EH (cell line): ENCODE measurements around the gene NKTR.

Experiments
- DNase-seq: peaks from one replicate; pipeline ENCODE4 v3.0.0-alpha.2; 2015; ENCODE audit warnings: low read depth

The NKTR gene

DNA sequence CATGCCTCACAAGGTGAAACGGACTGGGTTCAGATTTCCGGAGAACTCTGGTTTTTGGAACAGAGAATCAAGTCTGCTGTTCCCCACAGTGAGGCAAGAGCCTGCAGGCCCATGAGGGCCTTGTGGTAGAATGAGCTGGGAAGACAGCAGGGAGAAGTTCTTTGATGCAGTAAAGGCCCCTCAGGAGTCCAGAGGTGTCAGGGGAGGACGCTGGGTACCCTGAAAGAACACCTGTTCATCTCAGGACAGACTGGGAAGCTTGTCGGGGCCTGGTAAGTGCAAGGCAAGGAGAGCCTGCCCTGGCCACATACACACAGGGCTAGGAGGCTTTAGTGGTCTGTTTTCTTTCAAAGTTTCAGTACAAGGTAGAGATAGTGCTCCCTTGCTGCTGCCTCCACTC, 49.3 kb downstream of the NKTR start:
- DNase-seq = no peak

DNA sequence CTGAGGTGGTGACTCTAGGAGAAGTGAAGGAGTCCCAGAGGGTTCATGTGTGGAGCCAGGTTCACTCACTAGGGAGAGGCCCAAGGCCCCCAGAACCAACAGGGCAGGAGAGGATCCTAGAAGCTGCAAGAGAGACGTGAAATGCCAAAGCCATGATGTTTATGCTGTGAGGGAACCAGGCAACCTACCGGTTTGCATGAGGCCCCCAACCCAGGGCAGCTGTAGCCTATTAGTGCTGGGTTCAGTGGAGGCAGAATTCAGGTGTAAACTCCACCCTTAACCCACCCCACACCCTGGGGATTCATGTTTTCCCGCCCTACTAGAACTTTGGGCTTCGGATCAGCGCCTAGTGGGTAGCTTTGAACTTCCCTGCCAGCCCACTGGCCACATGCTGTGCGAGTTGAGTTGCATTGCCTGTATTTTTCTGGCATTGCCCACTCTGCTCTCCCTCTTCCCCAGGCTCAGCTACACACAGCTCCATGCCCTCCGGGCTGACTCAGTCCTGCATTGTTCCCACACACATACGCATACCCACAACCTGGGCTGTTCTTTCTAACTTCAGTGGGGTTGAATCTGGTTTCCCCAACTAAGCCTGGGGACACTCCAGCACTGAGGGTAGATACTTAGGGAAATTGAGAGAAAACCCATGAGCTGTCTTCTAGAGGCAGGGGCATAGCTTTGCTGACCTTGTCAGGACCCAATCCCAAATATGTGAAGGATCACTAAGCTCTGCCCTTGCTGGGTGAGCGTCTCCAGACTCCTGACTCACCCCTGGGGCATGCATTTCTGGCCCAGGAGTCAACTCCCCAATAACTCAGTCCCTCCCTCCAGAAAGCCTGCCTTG, 51.0 kb downstream of the NKTR start:
- peak; percentile 88 for DNase-seq

DNA sequence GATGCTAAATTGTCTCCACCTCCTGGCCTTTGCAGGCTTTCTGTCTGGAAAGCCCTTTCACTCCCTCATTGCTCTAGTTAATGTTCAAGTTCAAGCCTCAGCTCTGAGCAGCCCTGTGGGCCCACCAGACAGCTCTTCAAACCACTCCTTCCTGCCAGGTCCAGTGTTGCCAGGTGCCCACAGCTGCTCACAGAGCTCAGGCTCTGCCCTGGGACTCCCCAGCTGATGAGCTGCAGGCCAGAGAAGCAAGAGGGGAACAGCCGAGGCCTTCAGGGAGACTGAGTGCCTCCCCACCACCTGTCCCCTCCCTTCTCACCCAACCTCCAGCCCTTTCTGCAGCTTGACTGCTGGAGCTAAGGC, 51.7 kb downstream of the NKTR start:
- no peak for DNase-seq

DNA sequence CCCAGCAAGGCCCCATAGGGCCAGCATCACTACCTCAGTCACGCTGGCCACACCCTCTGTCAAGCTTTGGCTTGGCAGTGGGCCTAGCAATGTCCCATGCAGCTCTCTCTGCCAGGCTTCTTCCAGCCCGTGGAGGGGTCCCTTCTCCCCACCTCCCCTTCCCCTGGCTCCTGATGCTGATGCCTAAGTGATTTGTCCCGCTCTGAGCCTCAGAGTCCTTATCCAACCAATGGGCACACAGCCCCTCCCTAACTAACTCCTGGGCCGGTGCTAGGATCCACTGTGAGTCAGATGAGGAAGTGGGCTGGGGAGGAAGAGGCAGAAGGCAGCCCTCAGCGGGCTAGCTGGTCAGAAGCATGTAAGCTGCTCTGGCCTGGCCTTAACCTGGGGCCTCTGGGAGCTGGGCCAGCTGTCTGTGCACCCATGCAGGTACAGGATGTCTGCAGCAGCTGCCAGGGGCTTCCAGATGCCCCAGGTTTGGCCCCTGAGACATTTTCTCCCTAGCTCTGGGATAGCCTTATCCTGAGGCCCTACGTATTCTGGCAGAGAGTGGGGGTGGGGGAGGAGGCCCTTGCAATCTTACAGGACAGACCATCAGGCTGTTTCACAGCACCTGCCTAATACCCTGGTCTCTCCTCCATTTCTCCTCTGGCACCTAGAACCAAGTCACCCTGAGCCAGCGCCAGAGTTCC, 52.3 kb downstream of the NKTR start:
- peak; percentile 87 for DNase-seq

DNA sequence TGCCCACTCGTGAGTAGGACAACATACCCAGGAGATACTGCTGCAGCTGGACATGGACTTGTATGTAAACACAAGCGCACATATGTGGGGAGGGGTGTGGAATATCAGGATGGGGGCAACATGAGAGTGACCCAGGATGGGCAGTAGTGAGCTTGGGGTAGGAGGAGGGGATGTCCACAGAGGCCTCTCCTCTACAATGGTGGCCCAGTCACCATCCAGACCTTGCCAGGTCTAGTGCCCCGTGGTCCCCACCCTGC, 52.7 kb downstream of the NKTR start:
- no peak for DNase-seq

DNA sequence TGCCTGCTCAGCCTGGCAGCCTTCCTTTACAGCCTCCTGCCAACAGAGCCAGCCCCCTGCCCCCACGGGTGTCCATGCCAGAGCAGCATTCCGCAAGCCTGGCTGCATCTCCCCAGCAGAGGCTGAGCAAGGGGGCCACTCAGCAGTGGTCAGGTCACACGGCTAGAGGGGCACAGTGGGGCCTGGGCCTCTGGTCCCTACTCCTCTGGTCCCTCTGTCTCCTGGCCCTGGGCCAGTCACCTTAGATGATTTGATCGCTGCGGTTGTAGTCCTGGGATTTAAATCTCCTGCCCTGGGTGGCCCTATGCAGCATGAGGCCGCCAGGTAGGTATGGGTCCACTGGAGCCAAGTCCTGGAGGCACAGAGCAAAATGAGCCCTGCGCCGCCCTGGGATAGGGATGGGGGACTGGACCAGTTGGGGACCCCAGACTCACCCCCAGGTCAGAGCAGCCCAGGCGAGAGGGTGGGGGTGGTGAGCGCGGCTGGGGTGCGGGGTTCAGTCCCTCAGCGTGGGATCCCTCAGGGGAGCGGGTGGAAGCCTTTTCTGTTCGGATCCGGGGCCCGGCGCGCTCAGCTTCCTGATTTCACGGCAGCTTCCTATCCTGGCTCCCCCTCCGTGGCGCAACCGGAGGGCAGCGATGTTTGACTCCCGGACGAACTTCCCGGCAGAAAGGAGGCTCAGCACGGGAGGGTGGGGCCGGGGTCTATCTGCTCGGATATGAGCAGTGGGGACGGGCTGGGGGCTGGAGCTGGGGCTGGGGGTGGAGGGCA, 53.3 kb downstream of the NKTR start, which contains the start of gene ZBTB47:
TSS of gene ZBTB47 (plus strand) at position 138 of the 771 bp plus-strand sequence. CDS start 4,659 bp downstream, outside the sequence.
- DNase-seq = peak; percentile 57

DNA sequence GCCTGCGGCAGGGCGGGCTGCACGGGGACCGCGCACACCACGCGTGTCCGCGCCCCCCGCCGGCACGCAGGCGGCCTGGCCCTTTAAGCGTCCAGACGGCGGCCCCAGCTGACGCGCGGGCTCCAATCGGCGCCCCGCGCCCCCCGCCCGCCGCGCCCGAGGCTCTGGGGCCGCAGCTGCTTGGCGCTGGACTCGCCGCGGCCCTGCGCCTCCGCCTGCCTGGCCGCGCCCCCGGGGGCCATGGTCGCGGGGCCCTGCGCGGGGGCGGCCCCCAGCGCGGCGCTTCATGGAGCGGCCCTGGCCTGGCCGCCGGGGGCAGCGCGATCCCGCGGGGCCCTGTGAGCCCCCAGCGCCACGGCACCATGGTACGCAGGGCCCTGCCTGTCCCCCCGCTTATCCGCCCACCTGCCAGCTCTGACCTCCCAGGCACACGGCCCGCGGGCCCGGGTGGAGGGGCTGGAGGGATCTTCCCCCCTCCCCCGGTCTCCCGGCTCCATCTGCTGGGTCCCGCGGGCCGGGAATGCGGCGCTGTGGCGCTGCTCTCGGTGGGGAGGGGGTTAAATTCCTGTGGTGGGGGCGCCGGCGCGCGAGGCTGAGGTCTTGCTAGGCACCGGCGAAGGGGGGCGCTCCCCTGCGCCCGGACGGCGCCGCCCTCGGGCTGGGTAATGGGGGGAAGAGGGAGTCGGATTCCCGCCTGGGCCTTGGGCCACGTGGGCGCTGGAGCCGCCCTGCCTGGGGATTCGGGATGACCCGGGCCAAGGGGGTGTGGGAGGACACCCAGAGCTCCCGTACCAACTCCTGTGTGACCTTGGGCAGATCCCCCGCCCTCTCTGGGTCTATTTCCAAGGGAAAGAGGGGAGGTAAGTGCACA, 54.1 kb downstream of the NKTR start:
- DNase-seq = peak; percentile 64

DNA sequence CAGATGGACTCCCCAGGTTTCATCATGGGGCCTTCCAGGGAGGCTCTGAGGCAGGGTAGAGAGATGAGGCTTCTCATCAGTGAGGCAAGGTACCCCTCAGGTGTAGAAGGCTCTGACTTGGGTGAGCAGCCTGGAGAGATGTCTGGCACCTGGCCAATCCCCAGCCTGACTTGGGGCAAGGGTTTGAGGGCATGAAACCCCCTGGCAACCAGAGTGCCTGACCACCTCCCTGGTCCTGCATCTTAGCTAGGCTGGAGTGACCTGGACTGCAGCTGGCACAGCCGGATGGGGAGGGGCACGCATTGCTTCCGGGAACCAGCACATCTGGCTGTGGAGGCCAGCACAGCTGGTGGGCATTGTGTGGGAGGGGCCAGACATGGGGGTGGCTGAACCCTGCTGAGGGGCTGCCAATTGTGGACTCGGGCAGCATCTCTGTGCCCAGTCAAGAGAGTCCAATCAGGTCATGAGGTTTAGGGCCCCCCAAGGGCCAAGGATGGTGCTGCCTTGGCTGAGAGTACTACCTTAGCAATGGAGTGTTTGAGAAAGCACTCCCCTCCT, 54.9 kb downstream of the NKTR start:
- peak; percentile 17 for DNase-seq

DNA sequence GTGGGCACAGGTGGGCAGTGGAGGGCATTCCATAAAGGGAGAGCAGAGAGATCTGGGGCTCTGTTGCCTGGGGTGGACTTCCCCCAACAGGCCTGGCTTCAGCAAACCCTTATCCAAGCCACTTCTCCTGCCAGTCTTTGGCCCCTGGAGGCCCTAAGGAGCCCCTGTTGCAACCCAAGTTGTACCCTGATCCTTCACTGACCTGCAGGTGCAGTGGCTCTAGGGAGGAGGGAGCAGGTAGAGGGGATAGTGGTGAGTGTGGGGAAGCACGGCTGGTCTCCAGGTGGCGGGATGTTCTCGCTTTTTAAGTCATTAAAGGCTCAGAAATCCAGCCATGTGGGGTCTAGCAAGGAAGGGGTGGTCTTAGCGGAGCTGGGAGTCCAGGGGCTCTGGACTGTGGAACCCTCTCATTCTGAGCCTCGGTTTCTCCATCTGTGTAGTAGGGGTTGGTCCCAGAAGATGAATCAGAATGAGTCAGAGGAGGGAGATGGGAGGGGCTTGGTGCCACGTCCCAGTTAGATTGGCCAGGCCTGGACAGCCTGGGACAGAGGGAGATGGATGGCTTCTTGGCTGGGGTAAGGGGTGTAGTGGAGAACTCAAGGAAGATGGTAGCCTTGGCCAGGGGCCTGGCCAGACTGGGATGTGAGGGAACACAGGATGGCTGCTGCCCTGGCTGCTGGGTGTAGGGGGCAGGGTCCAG, 55.6 kb downstream of the NKTR start:
- DNase-seq = peak; percentile 62

DNA sequence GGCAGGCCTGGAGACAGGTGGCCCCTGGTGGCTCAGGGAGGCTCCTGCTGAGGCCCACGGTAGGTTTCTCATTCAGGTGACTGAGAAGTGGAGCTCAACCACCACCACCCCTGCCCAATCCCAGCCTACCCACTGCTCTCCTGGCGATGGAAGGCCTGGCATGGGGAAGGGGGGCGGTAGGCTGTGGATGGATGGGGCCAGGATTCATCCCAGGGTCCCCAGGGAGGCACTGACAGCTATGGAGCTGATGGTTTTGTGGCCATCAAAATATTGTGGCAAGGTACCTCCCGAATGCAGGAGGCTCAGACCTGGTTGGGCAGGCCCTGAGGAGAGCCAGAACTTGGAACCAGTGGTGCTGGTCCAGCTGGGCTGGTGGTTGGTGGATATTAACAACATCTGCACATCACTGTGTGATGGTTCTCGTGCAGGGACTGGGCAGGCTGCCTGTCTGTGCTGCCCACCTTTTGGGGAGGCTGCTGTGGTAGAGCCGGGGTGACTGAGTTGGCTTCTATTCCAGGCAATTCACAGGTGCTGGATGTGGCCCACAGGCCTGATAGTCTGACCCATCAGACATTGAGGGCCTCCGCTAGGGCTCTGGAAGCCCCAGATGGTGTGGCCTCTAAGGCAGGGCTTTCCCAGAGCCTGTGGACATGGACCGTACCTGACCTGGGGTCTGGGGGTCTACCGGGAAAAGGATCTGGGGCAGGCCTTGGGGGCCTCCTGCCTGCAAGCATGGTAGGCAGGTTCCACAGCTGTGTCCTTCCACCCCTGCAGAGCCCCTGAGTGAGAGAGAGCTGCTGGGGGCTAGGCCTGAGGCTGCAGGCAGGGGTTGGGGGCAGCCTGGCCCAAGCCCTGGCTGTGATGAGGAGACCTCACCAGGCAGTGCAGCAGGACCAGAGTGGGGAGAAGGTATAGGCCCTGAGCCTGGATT, 56.5 kb downstream of the NKTR start:
- no peak for DNase-seq

DNA sequence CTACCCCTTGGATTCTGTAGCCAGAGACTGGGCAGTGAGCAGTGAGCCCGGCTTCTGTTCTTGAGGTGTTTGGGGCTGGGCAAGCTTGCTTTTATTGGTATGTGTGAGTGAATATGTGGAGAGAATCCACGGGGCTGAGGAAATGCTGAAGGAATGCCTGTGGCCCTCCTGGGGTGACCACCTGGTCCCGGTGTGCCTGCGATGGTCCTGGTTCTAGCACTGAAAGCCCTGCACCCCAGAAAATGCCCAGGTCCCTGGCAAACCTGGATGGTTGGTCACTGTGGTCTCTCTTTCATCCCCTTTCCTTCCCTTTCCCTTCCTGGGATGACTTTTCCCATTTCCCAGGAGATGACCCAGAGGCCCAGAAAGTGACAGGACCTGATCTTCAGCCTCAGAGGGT, 57.2 kb downstream of the NKTR start:
- no peak for DNase-seq

DNA sequence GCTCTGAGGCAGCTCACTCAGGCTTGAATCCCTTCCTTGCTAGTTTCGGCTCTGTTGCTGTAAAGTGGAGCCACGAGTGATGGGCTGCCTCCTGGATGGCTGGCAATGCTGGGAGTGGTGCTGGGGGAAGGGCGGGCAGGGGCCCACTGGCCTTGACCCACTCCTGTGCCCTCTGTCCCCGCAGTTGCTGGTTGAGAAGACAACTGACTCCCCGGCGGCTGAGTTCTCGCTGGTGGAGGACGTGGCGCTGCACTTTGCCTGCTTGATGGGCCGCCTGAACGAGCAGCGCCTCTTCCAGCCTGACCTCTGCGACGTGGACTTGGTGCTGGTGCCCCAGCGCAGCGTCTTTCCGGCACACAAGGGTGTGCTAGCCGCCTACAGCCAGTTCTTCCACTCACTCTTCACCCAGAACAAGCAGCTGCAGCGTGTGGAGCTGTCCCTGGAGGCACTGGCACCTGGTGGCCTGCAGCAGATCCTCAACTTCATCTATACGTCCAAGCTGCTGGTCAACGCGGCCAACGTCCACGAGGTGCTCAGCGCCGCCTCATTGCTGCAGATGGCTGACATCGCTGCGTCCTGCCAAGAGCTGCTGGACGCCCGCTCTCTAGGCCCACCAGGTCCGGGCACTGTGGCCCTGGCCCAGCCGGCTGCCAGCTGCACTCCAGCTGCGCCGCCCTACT, 57.7 kb downstream of the NKTR start:
- DNase-seq = no peak

DNA sequence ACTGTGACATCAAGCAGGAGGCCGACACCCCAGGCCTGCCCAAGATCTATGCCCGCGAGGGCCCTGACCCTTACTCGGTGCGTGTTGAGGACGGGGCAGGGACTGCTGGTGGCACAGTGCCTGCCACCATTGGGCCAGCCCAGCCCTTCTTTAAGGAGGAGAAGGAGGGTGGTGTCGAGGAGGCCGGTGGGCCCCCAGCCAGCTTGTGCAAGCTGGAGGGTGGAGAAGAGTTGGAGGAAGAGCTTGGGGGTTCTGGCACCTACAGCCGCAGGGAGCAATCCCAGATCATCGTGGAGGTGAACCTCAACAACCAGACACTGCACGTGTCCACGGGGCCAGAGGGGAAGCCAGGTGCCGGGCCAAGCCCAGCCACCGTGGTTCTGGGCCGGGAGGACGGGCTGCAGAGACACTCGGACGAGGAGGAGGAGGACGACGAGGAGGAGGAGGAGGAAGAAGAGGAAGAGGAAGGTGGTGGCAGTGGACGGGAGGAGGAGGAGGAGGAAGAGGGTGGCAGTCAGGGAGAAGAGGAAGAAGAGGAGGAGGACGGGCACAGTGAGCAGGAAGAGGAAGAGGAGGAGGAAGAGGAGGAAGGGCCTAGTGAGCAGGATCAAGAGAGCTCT, 58.4 kb downstream of the NKTR start:
- no peak for DNase-seq

DNA sequence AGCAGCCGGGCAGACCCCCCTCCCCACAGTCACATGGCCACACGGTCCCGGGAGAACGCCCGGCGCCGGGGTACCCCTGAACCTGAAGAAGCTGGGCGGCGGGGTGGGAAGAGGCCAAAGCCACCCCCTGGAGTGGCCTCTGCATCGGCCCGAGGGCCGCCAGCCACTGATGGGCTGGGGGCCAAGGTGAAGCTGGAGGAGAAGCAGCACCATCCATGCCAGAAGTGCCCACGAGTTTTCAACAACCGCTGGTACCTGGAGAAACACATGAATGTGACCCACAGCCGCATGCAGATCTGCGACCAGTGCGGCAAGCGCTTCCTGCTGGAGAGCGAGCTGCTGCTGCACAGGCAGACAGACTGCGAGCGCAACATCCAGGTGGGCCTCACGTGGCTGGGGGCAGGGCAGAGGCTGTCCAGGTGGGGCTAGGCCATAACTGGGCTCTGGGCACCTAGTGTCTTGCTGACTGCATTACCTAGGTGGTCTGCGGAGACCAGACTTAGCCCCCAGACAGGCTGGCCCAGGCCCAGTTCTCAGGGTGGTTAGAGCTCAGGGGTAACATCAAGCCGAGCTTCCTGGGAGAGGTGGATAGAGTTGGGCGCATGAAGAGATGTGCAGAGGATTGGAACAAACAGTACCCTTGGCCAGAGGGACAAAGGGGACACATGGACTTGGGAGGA, 59.1 kb downstream of the NKTR start:
- DNase-seq = no peak

DNA sequence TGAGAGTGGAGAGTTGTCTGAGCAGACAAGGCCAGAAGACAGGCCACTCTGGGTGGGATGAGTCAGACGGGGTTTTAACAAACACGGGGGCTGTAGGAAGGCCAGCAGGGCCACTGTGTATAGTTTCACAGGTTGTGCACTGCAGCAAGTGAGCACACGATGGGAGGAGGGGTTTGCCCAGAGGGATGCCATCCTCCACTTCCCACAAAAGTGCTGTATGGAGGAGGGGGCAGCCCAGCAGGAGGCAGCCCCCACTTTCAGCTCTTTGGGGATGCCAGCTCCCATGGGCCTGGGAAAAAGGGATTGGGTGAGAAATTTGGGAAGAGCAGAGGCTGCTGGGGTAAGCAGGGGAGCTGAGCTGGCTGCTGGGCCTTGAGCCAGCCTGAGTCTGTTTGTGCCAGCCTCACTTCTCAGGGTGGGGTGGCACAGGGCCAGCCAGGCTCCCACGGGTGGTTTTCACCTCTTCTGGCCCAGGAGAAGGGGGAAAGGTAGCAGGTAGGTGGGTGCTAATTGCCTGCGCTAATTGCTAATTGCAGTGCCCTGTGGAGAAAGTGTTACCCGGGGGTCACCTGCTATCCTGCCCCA, 59.7 kb downstream of the NKTR start:
- DNase-seq = peak; percentile 34

DNA sequence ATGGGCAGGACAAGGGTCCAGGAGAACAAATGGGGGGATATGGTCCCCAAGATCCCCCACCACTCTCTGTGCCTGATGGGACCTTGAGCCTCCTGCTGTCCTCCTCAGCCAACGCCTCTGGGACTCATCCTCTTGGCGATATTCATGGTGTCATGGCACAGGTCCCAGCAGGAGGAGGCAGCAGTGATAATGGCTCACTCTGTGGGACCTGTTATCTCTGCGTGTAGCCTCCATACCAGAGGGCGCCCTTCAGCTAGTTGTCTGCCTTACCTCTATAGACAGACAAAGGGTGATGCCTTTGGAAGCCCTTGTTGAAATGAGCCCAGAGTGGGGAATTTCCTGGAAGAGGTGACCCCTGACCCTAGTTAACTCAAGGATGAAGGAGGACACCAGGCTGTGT, 60.4 kb downstream of the NKTR start:
- peak; percentile 32 for DNase-seq

DNA sequence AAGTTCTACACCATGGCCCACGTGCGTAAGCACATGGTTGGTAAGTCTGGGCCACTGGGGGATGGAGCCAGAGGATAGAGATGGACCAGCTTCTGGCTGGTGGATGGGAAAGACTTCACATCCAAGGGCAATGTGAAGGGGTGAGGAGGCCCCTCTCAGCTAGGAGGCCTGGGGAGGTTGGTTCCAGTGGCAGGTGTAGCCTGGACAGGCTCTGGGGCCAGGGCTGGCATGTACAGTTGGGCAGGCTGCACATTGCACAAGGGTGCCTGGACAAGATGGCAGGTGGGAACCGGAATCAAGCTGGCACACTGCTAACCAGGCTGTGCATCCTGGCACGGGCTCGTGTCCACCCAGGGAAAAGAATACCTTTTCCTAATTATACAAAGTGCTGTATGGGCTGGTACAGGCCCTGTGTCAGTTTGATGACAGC, 61.1 kb downstream of the NKTR start:
- DNase-seq = no peak
